ENCODE measurements around the gene TRIL.
A peak's percentile ranks its signal among the peaks of the same experiment; 100 is the strongest.

Gene TRIL

GRCh38 chr7:28939844-28940544 is 18.1 kb downstream of the TRIL start:
- Histone ChIP-seq H3K4me1 (ENCODE audit: control insufficient read depth in 1 of 2, insufficient read depth in 2 of 2, low read length in 2 of 2) (peaks cover 0 to 4% of the 10 kb centered on the region in 2 donors), H3K27ac (ENCODE audit: low read length) (no peak overlapping the region), H3K9me3 (ENCODE audit: control insufficient read depth in 1 of 2, low read length in 2 of 2) (no peaks in the 10 kb centered on the region)

GRCh38 chr7:28939367-28939766 is 18.8 kb downstream of the TRIL start:
- no peaks in the 10 kb centered on the region for H3K36me3 ChIP-seq (ENCODE audit: control insufficient read depth in 1 of 2, insufficient read depth in 2 of 2, low read length in 2 of 2)
- H3K4me3 ChIP-seq (ENCODE audit: low read depth in 1 of 2, low read length in 2 of 2), result no peak overlapping the region
- H3K27ac ChIP-seq (ENCODE audit: low read length), result no peak overlapping the region
- H3K4me1 ChIP-seq (ENCODE audit: control insufficient read depth in 1 of 2, insufficient read depth in 2 of 2, low read length in 2 of 2), result peaks cover 0 to 4% of the 10 kb centered on the region in 2 donors
- H3K9me3 ChIP-seq (ENCODE audit: control insufficient read depth in 1 of 2, low read length in 2 of 2), result no peaks in the 10 kb centered on the region
- no peaks in the 10 kb centered on the region for H3K27me3 ChIP-seq (ENCODE audit: low read depth, low read length)

More at GRCh38 chr7:28939844-28940544, 18.1 kb downstream of the TRIL start:
- H3K4me3 ChIP-seq (ENCODE audit: low read depth in 1 of 2, low read length in 2 of 2), result no peak overlapping the region
- H3K36me3 ChIP-seq (ENCODE audit: control insufficient read depth in 1 of 2, insufficient read depth in 2 of 2, low read length in 2 of 2), result no peaks in the 10 kb centered on the region
- no peaks in the 10 kb centered on the region for H3K27me3 ChIP-seq (ENCODE audit: low read depth, low read length)

DNA sequence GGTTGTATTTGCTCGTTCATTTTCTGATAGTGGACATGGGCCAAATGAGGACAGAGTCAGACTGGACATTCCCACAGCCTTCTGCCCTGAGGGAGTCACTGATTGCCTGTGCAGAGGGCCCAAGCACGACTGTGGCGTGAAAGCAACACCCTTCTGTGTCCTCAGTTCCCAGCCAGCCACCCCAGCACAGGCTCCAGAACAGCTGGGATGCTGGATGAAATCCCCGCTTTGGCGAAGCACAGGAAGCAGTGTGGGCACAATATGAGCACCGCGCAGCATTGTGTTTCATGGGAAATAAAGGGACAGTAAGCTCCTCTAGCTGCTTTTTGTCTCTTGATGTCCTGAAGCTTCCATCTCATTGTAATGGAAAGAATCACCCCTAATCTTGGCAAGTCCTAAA is 20.5 kb downstream of the TRIL start:
- Histone ChIP-seq H3K27ac (ENCODE audit: low read length) (no peak overlapping the region), H3K36me3 (ENCODE audit: control insufficient read depth in 1 of 2, insufficient read depth in 2 of 2, low read length in 2 of 2) (no peaks in the 10 kb centered on the region), H3K4me1 (ENCODE audit: control insufficient read depth in 1 of 2, insufficient read depth in 2 of 2, low read length in 2 of 2) (peaks cover 0 to 12% of the 10 kb centered on the region in 2 donors), H3K4me3 (ENCODE audit: low read depth in 1 of 2, low read length in 2 of 2) (no peak overlapping the region), H3K27me3 (ENCODE audit: low read depth, low read length) (no peaks in the 10 kb centered on the region), H3K9me3 (ENCODE audit: control insufficient read depth in 1 of 2, low read length in 2 of 2) (no peaks in the 10 kb centered on the region)

GRCh38 chr7:28937103-28937502 is 21.0 kb downstream of the TRIL start:
- no peak overlapping the region for H3K4me3 ChIP-seq (ENCODE audit: low read depth in 1 of 2, low read length in 2 of 2)
- H3K27ac ChIP-seq (ENCODE audit: low read length), result no peak overlapping the region
- H3K27me3 ChIP-seq (ENCODE audit: low read depth, low read length), result no peaks in the 10 kb centered on the region
- no peaks in the 10 kb centered on the region for H3K9me3 ChIP-seq (ENCODE audit: control insufficient read depth in 1 of 2, low read length in 2 of 2)
- H3K36me3 ChIP-seq (ENCODE audit: control insufficient read depth in 1 of 2, insufficient read depth in 2 of 2, low read length in 2 of 2), result no peaks in the 10 kb centered on the region
- peaks cover 0 to 12% of the 10 kb centered on the region in 2 donors for H3K4me1 ChIP-seq (ENCODE audit: control insufficient read depth in 1 of 2, insufficient read depth in 2 of 2, low read length in 2 of 2)

GRCh38 chr7:28933846-28934320 is 24.2 kb downstream of the TRIL start:
- H3K9me3 ChIP-seq (ENCODE audit: control insufficient read depth in 1 of 2, low read length in 2 of 2), result no peaks in the 10 kb centered on the region
- H3K4me3 ChIP-seq (ENCODE audit: low read depth in 1 of 2, low read length in 2 of 2), result peak overlapping the region; percentile 16 to 30
- no peak overlapping the region for H3K27ac ChIP-seq (ENCODE audit: low read length)
- peaks cover 0 to 8% of the 10 kb centered on the region in 2 donors for H3K4me1 ChIP-seq (ENCODE audit: control insufficient read depth in 1 of 2, insufficient read depth in 2 of 2, low read length in 2 of 2)
- no peaks in the 10 kb centered on the region for H3K27me3 ChIP-seq (ENCODE audit: low read depth, low read length)
- H3K36me3 ChIP-seq (ENCODE audit: control insufficient read depth in 1 of 2, insufficient read depth in 2 of 2, low read length in 2 of 2), result no peaks in the 10 kb centered on the region

DNA sequence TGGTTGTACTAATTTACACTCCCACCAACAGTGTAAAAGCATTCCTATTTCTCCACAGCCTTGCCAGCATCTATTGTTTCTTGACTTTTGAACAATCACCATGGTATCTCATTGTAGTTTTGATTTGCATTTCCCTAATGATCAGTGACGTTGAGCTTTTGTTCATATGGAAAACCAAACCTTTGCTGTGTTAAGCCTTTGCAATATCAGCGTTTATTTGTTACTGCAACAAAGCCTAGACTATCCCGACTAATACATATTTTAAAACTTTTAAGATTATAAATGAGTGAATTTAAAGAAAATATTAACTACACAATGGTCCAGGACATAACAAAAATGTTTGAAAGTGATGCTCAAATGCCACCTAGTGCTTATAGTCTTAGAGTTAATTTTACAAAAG is 26.6 kb downstream of the TRIL start:
- no peaks in the 10 kb centered on the region for H3K27me3 ChIP-seq (ENCODE audit: low read depth, low read length)
- no peaks in the 10 kb centered on the region for H3K36me3 ChIP-seq (ENCODE audit: control insufficient read depth in 1 of 2, insufficient read depth in 2 of 2, low read length in 2 of 2)
- no peak overlapping the region for H3K27ac ChIP-seq (ENCODE audit: low read length)
- no peak overlapping the region for H3K4me3 ChIP-seq (ENCODE audit: low read depth in 1 of 2, low read length in 2 of 2)
- no peaks in the 10 kb centered on the region for H3K9me3 ChIP-seq (ENCODE audit: control insufficient read depth in 1 of 2, low read length in 2 of 2)
- peaks cover 0 to 8% of the 10 kb centered on the region in 2 donors for H3K4me1 ChIP-seq (ENCODE audit: control insufficient read depth in 1 of 2, insufficient read depth in 2 of 2, low read length in 2 of 2)

DNA sequence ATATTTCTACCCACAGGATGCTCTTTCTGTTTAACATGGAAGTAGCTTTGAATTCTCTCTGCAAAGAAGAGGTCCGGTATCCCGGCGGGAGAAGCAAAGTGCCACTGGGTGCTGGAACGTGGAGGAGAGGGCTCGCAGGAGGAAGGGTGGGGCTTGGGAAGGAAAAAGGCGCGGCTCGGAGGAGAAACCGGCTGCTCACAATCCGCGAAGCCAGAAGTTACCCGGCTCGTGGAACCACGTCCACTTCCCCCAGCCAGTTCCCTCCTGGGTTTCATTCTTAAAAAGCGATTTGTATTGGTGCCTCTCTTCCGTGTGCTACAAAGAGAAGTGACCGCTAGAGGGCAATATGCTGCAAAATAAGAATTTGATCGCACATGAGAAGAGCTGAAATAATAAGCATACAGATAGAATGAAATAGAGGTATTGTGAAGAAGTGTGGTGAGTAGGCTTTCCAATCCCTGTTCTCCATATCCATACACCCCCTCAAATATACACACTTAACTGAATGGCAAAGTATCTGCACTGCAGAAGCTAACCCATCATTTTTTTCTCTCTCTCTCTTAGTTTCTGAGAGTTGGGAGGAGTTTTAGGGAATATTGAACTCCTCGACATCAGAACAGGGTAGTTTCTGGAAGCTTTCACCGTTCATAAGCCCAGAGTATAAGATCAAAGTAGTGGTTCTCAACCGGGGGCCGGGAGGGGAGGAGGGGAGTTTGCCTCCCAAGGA is 31.1 kb downstream of the TRIL start:
- Histone ChIP-seq H3K4me1 (ENCODE audit: control insufficient read depth in 1 of 2, insufficient read depth in 2 of 2, low read length in 2 of 2) (peaks cover 10% of the 10 kb centered on the region in 2 donors), H3K9me3 (ENCODE audit: control insufficient read depth in 1 of 2, low read length in 2 of 2) (no peaks in the 10 kb centered on the region), H3K27me3 (ENCODE audit: low read depth, low read length) (no peaks in the 10 kb centered on the region), H3K27ac (ENCODE audit: low read length) (no peak overlapping the region), H3K36me3 (ENCODE audit: control insufficient read depth in 1 of 2, insufficient read depth in 2 of 2, low read length in 2 of 2) (no peaks in the 10 kb centered on the region), H3K4me3 (ENCODE audit: low read depth in 1 of 2, low read length in 2 of 2) (peak overlapping the region; percentile 72 to 79)

GRCh38 chr7:28922624-28923331 is 35.4 kb downstream of the TRIL start:
- Histone ChIP-seq H3K4me1 (ENCODE audit: control insufficient read depth in 1 of 2, insufficient read depth in 2 of 2, low read length in 2 of 2) (peaks cover 11 to 14% of the 10 kb centered on the region in 2 donors), H3K27me3 (ENCODE audit: low read depth, low read length) (no peaks in the 10 kb centered on the region), H3K9me3 (ENCODE audit: control insufficient read depth in 1 of 2, low read length in 2 of 2) (no peaks in the 10 kb centered on the region)

DNA sequence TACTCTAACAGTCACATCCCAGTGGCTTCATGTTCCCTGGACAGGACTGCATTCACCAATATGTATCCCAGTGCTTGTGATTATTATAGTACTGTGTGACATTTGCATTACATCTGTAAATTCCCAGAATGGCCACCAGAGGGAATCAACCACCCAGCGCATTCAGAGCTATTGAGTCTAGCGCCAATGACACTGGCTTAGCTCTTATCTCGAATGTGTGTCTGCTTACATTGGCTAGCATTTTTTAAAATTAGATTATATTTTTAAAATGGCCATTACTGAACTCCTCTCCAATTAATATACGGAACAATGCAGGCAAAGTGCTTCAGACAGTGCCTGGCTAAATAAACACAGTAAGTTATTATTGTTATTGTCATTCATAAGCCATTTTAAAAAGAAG is 36.3 kb downstream of the TRIL start:
- Histone ChIP-seq H3K36me3 (ENCODE audit: control insufficient read depth in 1 of 2, insufficient read depth in 2 of 2, low read length in 2 of 2) (no peaks in the 10 kb centered on the region), H3K27ac (ENCODE audit: low read length) (no peak overlapping the region), H3K4me3 (ENCODE audit: low read depth in 1 of 2, low read length in 2 of 2) (no peak overlapping the region), H3K4me1 (ENCODE audit: control insufficient read depth in 1 of 2, insufficient read depth in 2 of 2, low read length in 2 of 2) (peaks cover 11 to 14% of the 10 kb centered on the region in 2 donors), H3K9me3 (ENCODE audit: control insufficient read depth in 1 of 2, low read length in 2 of 2) (no peaks in the 10 kb centered on the region), H3K27me3 (ENCODE audit: low read depth, low read length) (no peaks in the 10 kb centered on the region)

More at GRCh38 chr7:28922624-28923331, 35.4 kb downstream of the TRIL start:
- Histone ChIP-seq H3K36me3 (ENCODE audit: control insufficient read depth in 1 of 2, insufficient read depth in 2 of 2, low read length in 2 of 2) (no peaks in the 10 kb centered on the region), H3K4me3 (ENCODE audit: low read depth in 1 of 2, low read length in 2 of 2) (peak overlapping the region in 1 of 2 donors; percentile 3), H3K27ac (ENCODE audit: low read length) (no peak overlapping the region)

DNA sequence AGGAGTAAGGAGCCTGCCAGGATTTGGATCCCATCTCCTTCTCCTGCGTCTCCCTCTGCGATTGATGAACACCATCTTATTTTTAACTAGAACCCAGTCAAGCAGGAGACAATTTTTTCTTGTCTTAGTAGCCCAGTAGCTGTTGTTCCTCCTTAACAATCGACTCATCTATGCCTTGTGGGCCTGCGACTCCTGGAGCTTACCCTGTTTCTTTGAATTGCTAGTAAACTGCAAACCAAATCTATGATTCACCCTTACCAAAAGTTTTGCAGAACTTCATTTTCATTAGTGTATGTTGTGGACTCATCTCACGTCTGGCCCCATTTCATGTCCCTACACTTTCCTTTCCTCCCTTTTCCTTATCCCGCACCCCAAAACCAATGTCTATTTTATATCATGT is 37.7 kb downstream of the TRIL start:
- no peaks in the 10 kb centered on the region for H3K9me3 ChIP-seq (ENCODE audit: control insufficient read depth in 1 of 2, low read length in 2 of 2)
- no peak overlapping the region for H3K4me3 ChIP-seq (ENCODE audit: low read depth in 1 of 2, low read length in 2 of 2)
- H3K27me3 ChIP-seq (ENCODE audit: low read depth, low read length), result no peaks in the 10 kb centered on the region
- no peak overlapping the region for H3K27ac ChIP-seq (ENCODE audit: low read length)
- H3K4me1 ChIP-seq (ENCODE audit: control insufficient read depth in 1 of 2, insufficient read depth in 2 of 2, low read length in 2 of 2), result peaks cover 11 to 14% of the 10 kb centered on the region in 2 donors
- H3K36me3 ChIP-seq (ENCODE audit: control insufficient read depth in 1 of 2, insufficient read depth in 2 of 2, low read length in 2 of 2), result no peaks in the 10 kb centered on the region

DNA sequence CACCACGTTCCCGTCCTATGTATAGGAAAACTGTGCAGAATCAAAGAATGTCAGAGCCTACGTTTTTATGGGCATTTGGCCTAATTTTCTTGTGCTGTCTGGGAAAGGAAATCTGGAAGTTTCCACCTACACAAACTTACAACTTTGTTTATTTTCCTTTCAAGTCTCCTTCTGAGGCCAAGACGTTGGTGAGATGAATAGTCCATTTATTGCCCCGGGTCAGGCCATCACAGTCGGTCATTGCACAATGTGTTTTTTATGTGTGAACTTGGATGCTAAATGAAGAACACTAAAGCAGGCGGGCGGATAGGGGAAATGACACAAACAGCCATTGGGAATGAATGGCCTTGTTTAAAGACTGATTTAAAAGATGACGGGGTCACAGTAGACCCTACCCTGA is 38.6 kb downstream of the TRIL start:
- Histone ChIP-seq H3K27ac (ENCODE audit: low read length) (no peak overlapping the region), H3K4me3 (ENCODE audit: low read depth in 1 of 2, low read length in 2 of 2) (no peak overlapping the region), H3K4me1 (ENCODE audit: control insufficient read depth in 1 of 2, insufficient read depth in 2 of 2, low read length in 2 of 2) (peaks cover 11 to 14% of the 10 kb centered on the region in 2 donors), H3K9me3 (ENCODE audit: control insufficient read depth in 1 of 2, low read length in 2 of 2) (no peaks in the 10 kb centered on the region), H3K27me3 (ENCODE audit: low read depth, low read length) (no peaks in the 10 kb centered on the region), H3K36me3 (ENCODE audit: control insufficient read depth in 1 of 2, insufficient read depth in 2 of 2, low read length in 2 of 2) (no peaks in the 10 kb centered on the region)
